Tibial nerve (tissue), 4 donors: Measurements from ENCODE around the gene FOXP4. TPM values are rescaled to one million over a fixed set of nuclear protein-coding genes. Genes with fewer than 3 reads are reported as not detected.

Source experiments
- DNase-seq, 2 donors: peaks; one replicate each; pipeline ENCODE4 v3.0.0-alpha.2; 2019; ENCODE audit warnings: low spot score in 2 of 2
- H3K27ac ChIP-seq, 4 donors: fragments of 200-600 bp; sonication (generic) in 3 of 4; one replicate each; pipeline ENCODE4 v1.5.1; 2017 to 2019; ENCODE audit warnings: mild to moderate bottlenecking in 1 of 4
- H3K27me3 ChIP-seq, 2 donors: fragments of 200-600 bp; sonication (generic) in 1 of 2; one replicate each; pipeline versions ENCODE4 v1.5.1 to v1.6.0; 2017 to 2019
- H3K36me3 ChIP-seq, 3 donors: fragments of 200-600 bp; sonication (generic); one replicate each; pipeline ENCODE4 v1.5.1; 2018 to 2019
- H3K4me1 ChIP-seq, 4 donors: fragments of 200-600 bp; sonication (generic) in 3 of 4; one replicate each; pipeline ENCODE4 v1.5.1; 2017 to 2019
- H3K4me3 ChIP-seq, 4 donors: fragments of 200-600 bp; sonication (generic) in 3 of 4; one replicate each; pipeline ENCODE4 v1.5.1; 2017 to 2019; ENCODE audit warnings: mild to moderate bottlenecking in 1 of 4, moderate library complexity in 1 of 4
- H3K9me3 ChIP-seq, 4 donors: fragments of 200-600 bp; sonication (generic) in 3 of 4; one replicate each; pipeline ENCODE4 v1.5.1; 2017 to 2019
- EP300 ChIP-seq, 2 donors: sonication (generic); formaldehyde crosslinking; IDR thresholded peaks; one replicate each; pipeline ENCODE4 v1.6.1; 2017; ENCODE audit warnings: antibody characterized with exemption in 2 of 2, mild to moderate bottlenecking in 1 of 2
- POLR2A ChIP-seq, 2 donors: fragments of 450-650 bp; IDR thresholded peaks; one replicate each; pipeline ENCODE4 v1.6.1; 2017; ENCODE audit warnings: antibody characterized with exemption in 2 of 2, mild to moderate bottlenecking in 2 of 2, moderate library complexity in 2 of 2
- WGBS, 2 donors: methylation state at CpG; one replicate each; pipeline ENCODE4 v1.1.5; 2018; 5-methylcytosine and 5-hydroxymethylcytosine counted together
- total RNA-seq, 4 donors: library from RNA; depleted of rRNA; stranded (reverse); fragments of >200 nt; gene quantifications; one replicate each; pipeline ENCODE4 v1.1.0, GENCODE V29; 2016
- TF ChIP-seq, protein P1 (sequence below), 5 experiments: fragments of 200-600 bp in 3 of 5; fragments of 450-650 bp in 2 of 5; sonication (generic) in 3 of 5; IDR thresholded peaks; one replicate each; pipeline ENCODE4 v1.5.1; 2016 to 2019; ENCODE audit warnings: antibody characterized with exemption in 5 of 5, mild to moderate bottlenecking in 3 of 5, moderate library complexity in 2 of 5

The FOXP4 gene
- total RNA-seq, 4 donors from 2014 or later: 11.1 to 16.2 (median 14.7) TPM

- no peak for TF ChIP-seq EP300 (IDR thresholded peaks at IDR 0.05)
- TF ChIP-seq POLR2A (IDR thresholded peaks at IDR 0.05): no peak
- TF ChIP-seq, protein P1, sequence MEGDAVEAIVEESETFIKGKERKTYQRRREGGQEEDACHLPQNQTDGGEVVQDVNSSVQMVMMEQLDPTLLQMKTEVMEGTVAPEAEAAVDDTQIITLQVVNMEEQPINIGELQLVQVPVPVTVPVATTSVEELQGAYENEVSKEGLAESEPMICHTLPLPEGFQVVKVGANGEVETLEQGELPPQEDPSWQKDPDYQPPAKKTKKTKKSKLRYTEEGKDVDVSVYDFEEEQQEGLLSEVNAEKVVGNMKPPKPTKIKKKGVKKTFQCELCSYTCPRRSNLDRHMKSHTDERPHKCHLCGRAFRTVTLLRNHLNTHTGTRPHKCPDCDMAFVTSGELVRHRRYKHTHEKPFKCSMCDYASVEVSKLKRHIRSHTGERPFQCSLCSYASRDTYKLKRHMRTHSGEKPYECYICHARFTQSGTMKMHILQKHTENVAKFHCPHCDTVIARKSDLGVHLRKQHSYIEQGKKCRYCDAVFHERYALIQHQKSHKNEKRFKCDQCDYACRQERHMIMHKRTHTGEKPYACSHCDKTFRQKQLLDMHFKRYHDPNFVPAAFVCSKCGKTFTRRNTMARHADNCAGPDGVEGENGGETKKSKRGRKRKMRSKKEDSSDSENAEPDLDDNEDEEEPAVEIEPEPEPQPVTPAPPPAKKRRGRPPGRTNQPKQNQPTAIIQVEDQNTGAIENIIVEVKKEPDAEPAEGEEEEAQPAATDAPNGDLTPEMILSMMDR (IDR thresholded peaks at IDR 0.05): no peak
- Histone ChIP-seq H3K4me3 (no peak overlapping the region), H3K27ac (peak overlapping the region in 3 of 4 donors; percentile 29 to 96 (median 92)), H3K36me3 (no peaks in the 10 kb centered on the region), H3K27me3 (no peaks in the 10 kb centered on the region), H3K9me3 (no peaks in the 10 kb centered on the region), H3K4me1 (peaks cover 0 to 49% (median 22%) of the 10 kb centered on the region in 4 donors)
- 23 to 32% methylated on average over 5 of the region's 5 CpGs for WGBS, 2 donors
- no peak for DNase-seq
These were observed 43.6 kb upstream of the FOXP4 start for GRCh38 chr6:41502566-41502916.

DNA sequence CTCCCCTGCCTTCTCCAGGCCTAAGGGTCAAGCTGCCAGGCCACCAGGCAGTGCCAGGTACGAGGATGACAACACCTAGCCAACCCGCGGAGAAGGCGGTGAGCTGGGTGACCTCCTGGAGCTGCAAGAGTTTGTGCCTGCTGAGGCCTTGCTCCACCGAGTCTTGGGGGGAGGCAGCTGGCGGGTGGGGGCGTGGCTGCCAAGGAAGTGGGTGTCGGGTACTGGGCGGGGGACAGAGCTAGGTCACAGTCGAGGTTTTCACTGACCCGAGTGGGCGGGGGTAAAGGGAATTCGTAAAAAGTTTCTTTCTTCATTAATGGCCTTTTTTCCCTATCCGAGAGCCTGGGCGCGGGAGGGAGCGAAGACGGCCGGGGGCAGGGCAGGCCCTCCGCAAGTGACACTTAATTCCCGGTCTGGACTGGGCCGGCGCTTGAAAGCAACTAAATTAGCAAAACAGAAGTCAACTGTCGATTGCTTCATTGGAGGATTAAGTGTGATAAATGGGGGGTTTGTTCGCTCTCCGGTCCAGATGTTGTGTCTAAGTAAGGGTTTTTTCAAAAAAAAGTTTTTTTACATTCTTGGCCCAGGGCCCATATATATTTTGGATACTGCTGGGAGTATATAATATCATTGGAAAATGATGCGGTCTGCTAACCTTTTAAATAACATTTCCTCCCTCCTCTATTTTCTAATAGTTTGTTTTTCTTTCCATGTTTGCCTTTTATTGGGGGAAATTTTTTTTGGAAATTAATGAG is 43.1 kb upstream of the FOXP4 start:
- peak; percentile 26 to 28 for DNase-seq
- peak overlapping the region in 2 of 4 donors; percentile 43 to 50 for H3K4me3 ChIP-seq

GRCh38 chr6:41503827-41504465 is 42.2 kb upstream of the FOXP4 start:
- no peaks in the 10 kb centered on the region for H3K9me3 ChIP-seq
- H3K27ac ChIP-seq: peak overlapping the region; percentile 76 to 96 (median 86)
- no peaks in the 10 kb centered on the region for H3K27me3 ChIP-seq
- H3K4me3 ChIP-seq: peak overlapping the region; percentile 21 to 50 (median 44)
- 0 to 2% methylated on average over 34 to 52 of the region's 52 CpGs for WGBS, 2 donors
- peaks cover 0 to 49% (median 22%) of the 10 kb centered on the region in 4 donors for H3K4me1 ChIP-seq
- no peaks in the 10 kb centered on the region for H3K36me3 ChIP-seq
- no peak for DNase-seq
- no peak for TF ChIP-seq POLR2A (IDR thresholded peaks at IDR 0.05)
- no peak for TF ChIP-seq EP300 (IDR thresholded peaks at IDR 0.05)

More for the DNA sequence above, 43.1 kb upstream of the FOXP4 start:
- Histone ChIP-seq H3K36me3 (no peaks in the 10 kb centered on the region), H3K27me3 (no peaks in the 10 kb centered on the region), H3K27ac (peak overlapping the region; percentile 29 to 96 (median 84)), H3K4me1 (peaks cover 0 to 49% (median 22%) of the 10 kb centered on the region in 4 donors), H3K9me3 (no peaks in the 10 kb centered on the region)
- WGBS, 2 donors: 13 to 14% methylated on average over 26 to 27 of the region's 27 CpGs
- no peak for TF ChIP-seq POLR2A (IDR thresholded peaks at IDR 0.05)
- TF ChIP-seq EP300 (IDR thresholded peaks at IDR 0.05): peak in 1 of 2 donors; percentile 65

DNA sequence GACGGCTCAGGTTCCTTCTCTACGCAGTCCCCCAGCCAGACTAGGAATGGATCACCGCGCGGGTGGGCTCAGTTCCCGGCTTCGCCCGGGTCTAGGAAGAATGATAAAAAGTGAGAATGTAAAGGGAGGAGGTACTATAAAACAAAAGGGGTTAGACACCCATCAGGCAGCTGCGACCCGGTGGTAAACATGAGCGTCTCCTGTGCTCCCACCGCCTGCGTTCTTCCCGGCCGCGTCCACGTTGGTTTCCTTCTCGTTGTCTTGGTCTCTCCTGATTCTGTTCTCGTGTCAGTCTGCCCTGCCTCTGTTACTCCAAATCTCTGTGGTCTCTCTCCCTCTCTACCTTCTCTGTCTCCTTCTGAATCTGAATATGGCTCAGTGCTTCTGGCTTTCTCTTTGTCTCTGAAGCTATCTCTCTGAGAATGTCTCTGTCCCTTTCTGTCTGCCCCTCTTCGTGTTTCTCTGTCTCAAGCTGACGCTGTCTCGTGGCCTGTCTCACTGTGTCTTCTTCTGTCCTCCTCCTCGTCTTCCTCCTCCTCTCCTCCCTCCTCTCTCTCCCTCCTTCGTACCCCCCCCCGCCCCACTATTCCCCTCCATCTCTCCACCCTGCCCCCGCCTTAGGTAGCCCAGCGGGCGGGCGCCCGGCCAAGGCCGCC is 41.6 kb upstream of the FOXP4 start:
- peak overlapping the region; percentile 76 to 96 (median 86) for H3K27ac ChIP-seq
- no peaks in the 10 kb centered on the region for H3K36me3 ChIP-seq
- WGBS, 2 donors: 2 to 8% methylated on average over 25 to 30 of the region's 31 CpGs
- TF ChIP-seq POLR2A (IDR thresholded peaks at IDR 0.05): no peak
- TF ChIP-seq, protein P1 (IDR thresholded peaks at IDR 0.05): no peak
- no peak for TF ChIP-seq EP300 (IDR thresholded peaks at IDR 0.05)
- H3K4me3 ChIP-seq: peak overlapping the region; percentile 6 to 50 (median 44)
- DNase-seq: peak in 1 of 2 donors; percentile 22
- no peaks in the 10 kb centered on the region for H3K9me3 ChIP-seq
- H3K27me3 ChIP-seq: no peaks in the 10 kb centered on the region
- H3K4me1 ChIP-seq: peaks cover 0 to 49% (median 22%) of the 10 kb centered on the region in 4 donors

GRCh38 chr6:41505122-41506049 is 40.8 kb upstream of the FOXP4 start:
- TF ChIP-seq, protein P1 (IDR thresholded peaks at IDR 0.05): peak in 2 of 5 experiments; percentile 17 to 33
- TF ChIP-seq POLR2A (IDR thresholded peaks at IDR 0.05): peak in 1 of 2 donors; percentile 10
- TF ChIP-seq EP300 (IDR thresholded peaks at IDR 0.05): peak in 1 of 2 donors; percentile 88
- peak; percentile 56 to 69 for DNase-seq
- 2% methylated on average over 28 to 51 of the region's 57 CpGs for WGBS, 2 donors

More at GRCh38 chr6:41505122-41506049, 40.8 kb upstream of the FOXP4 start:
- no peaks in the 10 kb centered on the region for H3K36me3 ChIP-seq
- no peaks in the 10 kb centered on the region for H3K27me3 ChIP-seq
- H3K9me3 ChIP-seq: no peaks in the 10 kb centered on the region
- peak overlapping the region; percentile 6 to 50 (median 33) for H3K4me3 ChIP-seq
- H3K27ac ChIP-seq: peak overlapping the region; percentile 76 to 96 (median 86)
- H3K4me1 ChIP-seq: peaks cover 0 to 49% (median 22%) of the 10 kb centered on the region in 4 donors
